NB4 (cell line): Measurements from ENCODE around the gene MLC1.

Experiments used
- DNase-seq: peaks from one replicate; pipeline ENCODE4 v3.0.0; 2010; ENCODE audit warnings: low read depth
- H3K4me3 ChIP-seq: one replicate; pipeline ENCODE4 v1.5.1; 2011; ENCODE audit warnings: mild to moderate bottlenecking, low read depth, low read length, moderate library complexity
- CTCF ChIP-seq: IDR thresholded peaks from one replicate; pipeline ENCODE4 v1.5.1; 2012; ENCODE audit warnings: low read depth, low read length
- MAX ChIP-seq: IDR thresholded peaks from 2 replicates; pipeline ENCODE4 v1.6.1; 2011; ENCODE audit warnings: low read depth, low read length
- MYC ChIP-seq: IDR thresholded peaks from 2 replicates; pipeline ENCODE4 v1.6.1; 2011; ENCODE audit warnings: low read depth, low read length
- POLR2A ChIP-seq: IDR thresholded peaks from 2 replicates; pipeline ENCODE4 v1.6.1; 2011; ENCODE audit warnings: mild to moderate bottlenecking; ENCODE audit not compliant: insufficient read length; ENCODE audit errors: extremely low read depth

Gene MLC1

GRCh38 chr22:50123119-50123518 lies 37.9 kb upstream of the MLC1 start:
- no peak overlapping the region for H3K4me3 ChIP-seq
- DNase-seq = no peak
- TF ChIP-seq CTCF (no peak), MAX (no peak), MYC (no peak), POLR2A (no peak)

DNA sequence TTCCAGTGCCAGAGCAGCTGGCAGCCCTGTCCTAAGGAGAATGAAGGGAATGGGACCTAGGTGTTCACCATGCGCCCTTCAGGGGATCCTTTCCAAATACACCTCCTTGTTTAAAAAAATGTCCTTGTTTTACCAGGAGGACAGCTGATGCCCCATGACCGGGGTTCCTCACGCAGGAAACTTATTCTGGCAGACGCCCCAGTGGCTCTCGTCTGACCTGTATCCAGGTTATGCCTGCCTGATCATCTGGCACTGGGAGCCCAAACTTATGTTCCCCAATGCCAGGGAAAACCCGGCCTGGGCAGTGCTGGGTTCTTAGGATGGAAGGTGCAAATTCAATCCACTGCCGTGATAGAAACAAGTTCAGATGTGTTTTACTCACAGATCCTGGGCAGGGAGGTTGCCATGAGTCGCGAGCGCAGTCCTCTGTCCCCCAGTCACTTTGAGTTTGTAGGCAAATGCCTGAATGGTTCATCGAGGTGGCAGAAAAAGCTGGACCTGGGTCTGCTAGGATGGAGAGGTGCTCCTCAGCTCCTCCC lies 36.0 kb upstream of the MLC1 start:
- no peak for DNase-seq
- TF ChIP-seq MAX (no peak), MYC (no peak), CTCF (no peak), POLR2A (no peak)
- no peak overlapping the region for H3K4me3 ChIP-seq

- DNase-seq = no peak
- TF ChIP-seq CTCF (no peak), MAX (no peak), POLR2A (no peak), MYC (no peak)
- H3K4me3 ChIP-seq = no peak overlapping the region
Observed at GRCh38 chr22:50119768-50120251, 34.6 kb upstream of the MLC1 start.

DNA sequence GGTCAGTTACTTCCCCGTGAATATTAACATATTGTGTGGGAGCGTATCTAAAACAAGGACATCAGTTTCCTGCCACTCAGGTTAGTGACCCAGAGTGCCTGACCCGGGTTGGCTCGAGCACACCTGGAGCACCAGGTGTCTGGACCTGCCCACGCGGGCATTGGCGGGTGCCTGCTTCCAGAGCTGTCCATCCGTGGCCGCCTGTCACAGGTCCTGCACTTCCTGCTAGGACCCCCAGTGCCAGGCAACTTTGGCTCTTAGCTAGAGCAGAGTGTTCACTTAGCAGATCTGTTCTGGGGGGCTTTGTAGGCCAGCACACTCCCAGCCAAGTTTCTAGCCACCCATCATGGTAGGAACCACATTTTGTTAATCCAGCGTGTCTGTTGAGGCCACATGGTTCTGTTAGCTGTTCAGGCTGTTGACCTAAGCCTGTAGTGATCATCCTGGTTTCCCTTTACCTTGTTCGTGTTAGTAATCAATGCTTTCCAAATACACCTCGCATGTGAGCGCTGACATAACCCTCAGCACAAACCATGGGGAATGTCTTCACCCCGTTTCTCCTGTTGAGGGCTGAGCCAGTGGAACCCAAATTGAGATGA lies 34.0 kb upstream of the MLC1 start:
- TF ChIP-seq CTCF = no peak
- TF ChIP-seq MAX = no peak
- no peak for TF ChIP-seq MYC
- no peak for TF ChIP-seq POLR2A
- no peak overlapping the region for H3K4me3 ChIP-seq
- no peak for DNase-seq

DNA sequence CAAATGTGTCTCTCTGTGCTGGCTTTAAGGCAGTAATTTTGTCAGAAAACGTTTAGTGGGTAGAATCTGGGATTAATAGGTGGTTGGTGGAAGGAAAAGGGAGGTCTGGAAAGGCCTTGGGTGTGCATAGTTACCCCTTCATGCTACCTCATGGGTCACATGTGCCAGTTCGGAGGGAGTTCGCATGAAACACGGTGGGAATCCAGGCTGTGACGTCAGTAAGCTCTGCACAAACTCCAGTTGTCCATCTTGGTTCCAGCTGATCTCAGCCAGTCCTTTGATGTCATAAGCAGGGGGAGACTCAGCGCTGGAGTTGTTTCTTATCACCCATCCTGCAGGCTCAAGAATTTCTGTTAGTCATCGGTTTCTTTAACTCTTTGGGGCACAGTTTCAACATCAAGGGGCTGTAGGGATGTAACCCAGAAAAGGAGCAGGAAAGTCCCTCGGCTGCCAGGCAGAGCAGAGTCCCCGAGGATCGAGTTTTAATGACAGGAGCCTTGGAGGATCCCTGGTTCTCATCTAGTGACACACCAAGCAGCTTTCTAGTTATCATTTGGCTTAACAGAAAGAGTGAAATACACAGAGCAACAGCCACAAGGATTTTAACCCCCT lies 33.4 kb upstream of the MLC1 start:
- H3K4me3 ChIP-seq = no peak overlapping the region
- TF ChIP-seq MYC (no peak), POLR2A (no peak), CTCF (no peak), MAX (no peak)
- DNase-seq = peak; percentile 63
